H1 (cell line): ENCODE measurements around the gene EVX2. TPM values are rescaled to one million over a fixed set of nuclear protein-coding genes. Genes with fewer than 3 reads are reported as not detected.

Source experiments
- CTCF ChIA-PET: fragments of 300-600 bp; sonication (Branson Sonifier 250); formaldehyde crosslinking; loops from one replicate; lab custom pipeline; 2021; ENCODE audit not compliant: partially characterized antibody; lab: Charles Lee
- POLR2A ChIA-PET: fragments of 300-600 bp; sonication (Branson Sonifier 250); formaldehyde crosslinking; loops from one replicate; lab custom pipeline; 2021; ENCODE audit warnings: inconsistent platforms; ENCODE audit not compliant: partially characterized antibody; lab: Charles Lee
- DNase-seq, 2 experiments: peaks; one replicate each; pipeline versions ENCODE4 v3.0.0 to v3.0.0-alpha.2; 2010 to 2022; ENCODE audit warnings: low spot score in 2 of 2, low read depth in 1 of 2, mixed read lengths in 1 of 2
- FAIRE-seq: peaks from 2 replicates; lab custom pipeline; 2011; peaks lifted over from hg19 to GRCh38; lab: Jason Lieb, UNC
- H2AFZ ChIP-seq: 2 replicates; pipeline ENCODE4 v1.8.1; 2012; ENCODE audit warnings: low read length, inconsistent platforms
- H2AK5ac ChIP-seq: 2 replicates; pipeline ENCODE4 v1.6.1; 2013; ENCODE audit warnings: low read depth, low read length
- H2BK120ac ChIP-seq: replicated peaks from 2 replicates; pipeline ENCODE3; 2013; ENCODE audit warnings: low read depth, low read length, inconsistent platforms
- H2BK12ac ChIP-seq: 2 replicates; pipeline ENCODE4 v1.6.1; 2013; ENCODE audit warnings: low read depth, low read length
- H2BK15ac ChIP-seq: 2 replicates; pipeline ENCODE4 v1.6.1; 2013; ENCODE audit warnings: low read length
- H2BK20ac ChIP-seq: 2 replicates; pipeline ENCODE4 v1.6.1; 2013; ENCODE audit warnings: low read length
- H2BK5ac ChIP-seq: 2 replicates; pipeline ENCODE4 v1.6.1; 2013; ENCODE audit warnings: low read depth, low read length
- H3K14ac ChIP-seq: 2 replicates; pipeline ENCODE4 v1.6.1; 2013; ENCODE audit warnings: inconsistent platforms; ENCODE audit not compliant: insufficient read length
- H3K18ac ChIP-seq: 2 replicates; pipeline ENCODE4 v1.6.1; 2013; ENCODE audit warnings: low read length; ENCODE audit errors: extremely low read depth
- H3K23ac ChIP-seq: 2 replicates; pipeline ENCODE4 v1.6.1; 2013; ENCODE audit warnings: inconsistent platforms; ENCODE audit not compliant: insufficient read length
- H3K23me2 ChIP-seq: 2 replicates; pipeline ENCODE4 v1.6.1; 2013; ENCODE audit warnings: low read depth, low read length
- H3K27ac ChIP-seq: 2 replicates; pipeline ENCODE4 v1.6.1; 2011; ENCODE audit warnings: low read depth, low read length, inconsistent platforms
- H3K27me3 ChIP-seq, 4 experiments: replicated peaks in 1 of 4; 1 replicate in 1 of 4; 2 replicates in 3 of 4; pipeline versions ENCODE4 v1.6.1 to v1.8.1; 2011 to 2013; ENCODE audit warnings: low read length in 3 of 4, mild to moderate bottlenecking in 3 of 4, inconsistent platforms in 2 of 4, mixed read lengths in 2 of 4, moderate library complexity in 1 of 4; ENCODE audit not compliant: control insufficient read depth in 3 of 4, insufficient read depth in 3 of 4; ENCODE audit errors: extremely low read depth in 1 of 4
- H3K36me3 ChIP-seq, 4 experiments: 2 replicates each; pipeline versions ENCODE4 v1.6.1 to v1.8.1; 2011 to 2013; ENCODE audit warnings: mild to moderate bottlenecking in 4 of 4, low read length in 3 of 4, moderate library complexity in 2 of 4, control low read depth in 1 of 4, inconsistent platforms in 1 of 4; ENCODE audit not compliant: insufficient read depth in 4 of 4, control insufficient read depth in 2 of 4
- H3K4ac ChIP-seq: replicated peaks from 2 replicates; pipeline ENCODE3; 2013; ENCODE audit warnings: low read length, low read depth, mixed read lengths, inconsistent platforms; ENCODE audit not compliant: insufficient read length
- H3K4me1 ChIP-seq, 4 experiments: replicated peaks in 1 of 4; 1 replicate in 1 of 4; 2 replicates in 3 of 4; pipeline versions ENCODE4 v1.6.1 to v1.8.1; 2011 to 2013; ENCODE audit warnings: low read length in 3 of 4, inconsistent platforms in 2 of 4, mixed read lengths in 1 of 4; ENCODE audit not compliant: insufficient read depth in 4 of 4, control insufficient read depth in 3 of 4
- H3K4me2 ChIP-seq, 2 experiments: 2 replicates each; pipeline versions ENCODE4 v1.6.1 to v1.8.1; 2011 to 2013; ENCODE audit warnings: low read depth in 2 of 2, low read length in 2 of 2, control low read depth in 1 of 2, inconsistent platforms in 1 of 2, mild to moderate bottlenecking in 1 of 2; ENCODE audit not compliant: insufficient read depth in 1 of 2
- H3K4me3 ChIP-seq, 4 experiments: fragments of 200-600, 300-600 bp in 1 of 4; sonication (generic), shearing (Covaris generic), sonication (Bioruptor Twin) in 1 of 4; 2 replicates each; pipeline versions ENCODE4 v1.5.1 to v1.8.1; 2011 to 2016; ENCODE audit warnings: low read length in 4 of 4, low read depth in 3 of 4, control low read depth in 2 of 4, inconsistent platforms in 2 of 4, mild to moderate bottlenecking in 2 of 4, mixed read lengths in 1 of 4, moderate library complexity in 1 of 4; ENCODE audit not compliant: insufficient read depth in 2 of 4; ENCODE audit errors: extremely low read depth in 1 of 4
- H3K56ac ChIP-seq: replicated peaks from 2 replicates; pipeline ENCODE3; 2013; ENCODE audit warnings: low read depth, mild to moderate bottlenecking, mixed read lengths, low read length, inconsistent platforms; ENCODE audit not compliant: insufficient read length
- H3K79me1 ChIP-seq: 2 replicates; pipeline ENCODE4 v1.6.1; 2013; ENCODE audit warnings: low read depth, low read length, control low read depth
- H3K79me2 ChIP-seq, 2 experiments: 2 replicates each; pipeline versions ENCODE4 v1.6.1 to v1.8.1; 2012 to 2013; ENCODE audit warnings: low read length in 2 of 2, mild to moderate bottlenecking in 2 of 2, inconsistent platforms in 1 of 2; ENCODE audit not compliant: insufficient read depth in 2 of 2, control insufficient read depth in 1 of 2
- H3K9ac ChIP-seq, 4 experiments: replicated peaks in 1 of 4; 1 replicate in 1 of 4; 2 replicates in 3 of 4; pipeline versions ENCODE4 v1.6.1 to v1.8.1; 2011 to 2013; ENCODE audit warnings: low read depth in 3 of 4, low read length in 3 of 4, control low read depth in 2 of 4, mild to moderate bottlenecking in 2 of 4, moderate library complexity in 2 of 4, inconsistent platforms in 1 of 4; ENCODE audit errors: extremely low read depth in 1 of 4
- H3K9me3 ChIP-seq, 2 experiments: 2 replicates each; pipeline versions ENCODE4 v1.6.1 to v1.8.1; 2012 to 2013; ENCODE audit warnings: mild to moderate bottlenecking in 2 of 2, moderate library complexity in 2 of 2, control low read depth in 1 of 2, inconsistent platforms in 1 of 2, low read depth in 1 of 2, low read length in 1 of 2, mixed read lengths in 1 of 2; ENCODE audit not compliant: insufficient read depth in 2 of 2
- H4K20me1 ChIP-seq, 2 experiments: replicated peaks in 1 of 2; 2 replicates each; pipeline versions ENCODE3 to v1.8.1; 2011 to 2013; ENCODE audit warnings: inconsistent platforms in 2 of 2, low read length in 2 of 2, mild to moderate bottlenecking in 1 of 2; ENCODE audit not compliant: insufficient read depth in 2 of 2, control insufficient read depth in 1 of 2
- H4K5ac ChIP-seq: 2 replicates; pipeline ENCODE4 v1.6.1; 2013; ENCODE audit warnings: low read length, low read depth, mixed read lengths, inconsistent platforms; ENCODE audit not compliant: insufficient read length
- H4K8ac ChIP-seq: 2 replicates; pipeline ENCODE4 v1.8.0; 2013; ENCODE audit warnings: mild to moderate bottlenecking, moderate library complexity, low read length, inconsistent platforms; ENCODE audit not compliant: insufficient read depth; ENCODE audit errors: extremely low read depth
- H4K91ac ChIP-seq: replicated peaks from 2 replicates; pipeline ENCODE3; 2013; ENCODE audit warnings: low read length, mixed read lengths, inconsistent platforms; ENCODE audit not compliant: insufficient read length
- RFX5 ChIP-seq: IDR thresholded peaks from 2 replicates; pipeline ENCODE4 v1.6.1; 2011; ENCODE audit warnings: low read depth, low read length, improper control_type of control experiment, borderline replicate concordance
- SIN3A ChIP-seq, 2 experiments: IDR thresholded peaks in 1 of 2; conservative IDR thresholded peaks in 1 of 2; 2 replicates each; pipeline ENCODE4 v1.6.1; 2011 to 2012; ENCODE audit warnings: low read length in 2 of 2, improper control_type of control experiment in 1 of 2, low read depth in 1 of 2, mild to moderate bottlenecking in 1 of 2
- WGBS, 2 experiments: shearing (Covaris generic) in 1 of 2; methylation state at CpG; one replicate each; pipeline versions ENCODE4 v1.1.6 to v1.1.7; 2013 to 2015; ENCODE audit warnings: low lambda C conversion rate in 2 of 2, mixed read lengths in 2 of 2, inconsistent platforms in 1 of 2, low coverage in 1 of 2, missing lambda C conversion rate in 1 of 2; ENCODE audit not compliant: insufficient replicate concordance in 2 of 2, insufficient coverage in 1 of 2, insufficient read length in 1 of 2; ENCODE audit errors: extremely low coverage in 1 of 2, missing lambda C conversion rate in 1 of 2; 5-methylcytosine and 5-hydroxymethylcytosine counted together
- polyA plus RNA-seq, 7 experiments: library from polyadenylated mRNA; depleted of rRNA in 3 of 7; stranded (reverse) in 5 of 7; unstranded in 2 of 7; fragments of >200 nt in 5 of 7; fragments of 200-250 nt in 2 of 7; gene quantifications; 1 replicate in 5 of 7; 2 replicates in 1 of 7; 4 replicates in 1 of 7; pipeline versions ENCODE4 v1.2.1 to v1.2.3, GENCODE V29; 2011 to 2013; ENCODE audit warnings: missing spikeins in 2 of 7, mixed read lengths in 2 of 7
- total RNA-seq: library from RNA; stranded (reverse); fragmentation: NEBNext Ultra II Directional; extraction: Animal tissue kit (Norgen Biotek cat#: 25700); gene quantifications from 2 replicates; pipeline ENCODE4 v1.2.1, GENCODE V29; 2021

The EVX2 gene
- total and polyA plus RNA-seq, 2 of the 8 experiments (the other 6 are each of a cell fraction or from before 2014, with no cell fraction given) = not detected

DNA sequence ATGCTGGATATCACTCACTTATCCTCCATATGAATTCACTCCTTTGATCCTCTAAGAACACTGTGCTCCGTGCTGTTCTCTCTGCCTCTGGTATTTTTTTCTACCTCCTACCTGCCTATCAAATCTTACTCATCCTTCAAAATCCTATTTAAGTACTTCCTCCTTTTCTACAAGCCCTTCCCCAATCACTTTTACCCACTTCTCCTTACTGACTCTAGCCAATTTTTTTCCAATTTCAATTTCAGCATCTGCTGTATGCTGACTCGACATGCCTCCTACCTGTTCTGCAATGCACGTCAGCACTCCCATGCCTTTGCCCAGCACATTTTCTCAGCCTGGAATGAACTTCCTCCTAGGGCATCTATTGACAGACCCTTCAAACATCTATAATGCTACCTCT, 44.4 kb downstream of the EVX2 start:
- ChIA-PET CTCF (no interaction called here), POLR2A (no interaction called here)
- WGBS, 2 experiments = 82% methylated on average over 3 of the region's 3 CpGs; no CpG with 5 or more reads in 1 of the 2 experiments
- Histone ChIP-seq H3K14ac (no peak overlapping the region), H3K36me3 (no peaks in the 10 kb centered on the region), H2AFZ (no peak overlapping the region), H3K9me3 (no peaks in the 10 kb centered on the region), H3K18ac (no peak overlapping the region), H2BK15ac (no peak overlapping the region), H2BK20ac (no peak overlapping the region), H2AK5ac (no peak overlapping the region), H3K56ac (no peak overlapping the region), H3K23me2 (no peaks in the 10 kb centered on the region), H3K23ac (no peak overlapping the region), H4K91ac (no peak overlapping the region), H2BK120ac (no peak overlapping the region), H3K79me1 (no peaks in the 10 kb centered on the region), H3K4ac (no peak overlapping the region), H3K27ac (no peak overlapping the region), H3K4me3 (no peak overlapping the region), H3K4me2 (no peak overlapping the region), H3K79me2 (no peaks in the 10 kb centered on the region), H2BK5ac (no peak overlapping the region), H4K5ac (no peak overlapping the region), H2BK12ac (no peak overlapping the region), H3K9ac (no peak overlapping the region), H3K27me3 (no peaks in the 10 kb centered on the region; a peak in 1 of 7 replicates), H3K4me1 (no peaks in the 10 kb centered on the region), H4K20me1 (no peaks in the 10 kb centered on the region), H4K8ac (no peak overlapping the region)
- DNase-seq = no peak
- no peak for TF ChIP-seq SIN3A (conservative IDR thresholded peaks at IDR 0.05 in 1 of 2, IDR thresholded peaks at IDR 0.05 in 1 of 2; ENCODE audit: low read depth in 1 of 2, low read length in 2 of 2)
- no peak for TF ChIP-seq RFX5
- FAIRE-seq = no peak
